ENCODE measurements around the gene FOXN1.
A peak's percentile ranks its signal among the peaks of the same experiment; 100 is the strongest.

FOXN1 gene

DNA sequence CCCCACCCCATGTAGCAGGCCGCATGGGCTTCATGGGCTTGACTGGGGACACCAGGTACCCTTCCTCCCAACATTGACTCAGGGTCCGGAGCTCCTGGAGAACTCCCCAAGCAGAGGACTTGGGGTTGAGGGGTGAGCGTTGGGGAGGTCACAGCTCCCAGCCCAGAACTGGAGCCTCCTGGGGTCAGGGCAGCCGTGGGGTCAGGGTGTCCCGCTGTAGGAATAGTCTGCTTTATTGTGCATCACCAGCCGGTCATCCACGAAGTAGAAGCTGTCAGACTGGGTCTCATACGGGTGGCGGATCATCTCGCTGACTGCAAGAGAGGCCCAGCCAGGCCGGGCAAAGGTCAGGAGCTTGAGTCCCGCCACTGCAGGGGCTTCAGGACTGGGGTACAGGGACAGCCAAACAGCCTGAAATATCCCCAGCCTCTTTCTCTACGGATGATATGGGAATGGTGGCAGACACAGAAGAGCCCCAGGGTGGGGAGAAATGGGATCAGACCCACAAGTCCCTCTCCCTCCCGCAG is 41.0 kb downstream of the FOXN1 start:
- DNase-seq (ENCODE audit: low read depth, low spot score): no peak

DNA sequence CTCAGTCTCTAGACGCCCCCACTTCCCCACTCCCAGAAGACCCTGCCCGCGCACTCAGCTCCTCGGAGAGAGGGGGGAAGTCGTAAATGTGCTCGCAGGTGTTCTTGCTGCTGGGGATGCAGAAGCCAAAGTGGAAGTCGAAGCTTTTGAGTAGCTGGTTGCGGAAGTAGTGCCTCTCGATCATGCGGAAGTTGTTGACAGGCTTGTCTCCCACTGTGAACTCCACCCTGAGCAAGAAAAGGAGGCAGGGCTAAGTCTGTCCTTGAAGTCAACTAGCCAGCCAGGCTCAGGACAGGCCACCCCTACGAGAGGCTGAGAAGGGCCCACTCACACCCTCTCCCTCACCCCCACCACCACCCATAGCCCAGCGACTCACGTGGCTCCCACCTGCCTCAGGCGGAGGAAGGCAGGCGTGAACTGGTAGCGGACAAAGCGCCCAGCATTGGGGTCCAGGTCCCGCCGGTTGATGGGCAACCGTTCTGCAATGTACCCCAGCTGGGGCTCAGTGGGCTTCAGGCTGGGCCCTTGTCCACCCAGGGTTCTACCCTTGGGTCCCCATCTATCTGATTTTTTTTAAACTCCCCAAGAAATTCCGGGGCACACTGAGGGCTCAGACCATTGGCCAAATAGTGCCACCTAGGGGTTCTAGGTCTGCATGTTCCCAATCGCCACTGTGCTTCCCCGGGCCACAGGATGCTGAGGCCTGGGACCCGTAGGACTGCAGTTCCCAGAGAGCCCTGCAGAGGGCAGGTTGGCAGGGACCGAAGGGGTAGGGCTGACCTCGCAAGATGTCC is 41.7 kb downstream of the FOXN1 start:
- DNase-seq (ENCODE audit: low read depth, low spot score): no peak

DNA sequence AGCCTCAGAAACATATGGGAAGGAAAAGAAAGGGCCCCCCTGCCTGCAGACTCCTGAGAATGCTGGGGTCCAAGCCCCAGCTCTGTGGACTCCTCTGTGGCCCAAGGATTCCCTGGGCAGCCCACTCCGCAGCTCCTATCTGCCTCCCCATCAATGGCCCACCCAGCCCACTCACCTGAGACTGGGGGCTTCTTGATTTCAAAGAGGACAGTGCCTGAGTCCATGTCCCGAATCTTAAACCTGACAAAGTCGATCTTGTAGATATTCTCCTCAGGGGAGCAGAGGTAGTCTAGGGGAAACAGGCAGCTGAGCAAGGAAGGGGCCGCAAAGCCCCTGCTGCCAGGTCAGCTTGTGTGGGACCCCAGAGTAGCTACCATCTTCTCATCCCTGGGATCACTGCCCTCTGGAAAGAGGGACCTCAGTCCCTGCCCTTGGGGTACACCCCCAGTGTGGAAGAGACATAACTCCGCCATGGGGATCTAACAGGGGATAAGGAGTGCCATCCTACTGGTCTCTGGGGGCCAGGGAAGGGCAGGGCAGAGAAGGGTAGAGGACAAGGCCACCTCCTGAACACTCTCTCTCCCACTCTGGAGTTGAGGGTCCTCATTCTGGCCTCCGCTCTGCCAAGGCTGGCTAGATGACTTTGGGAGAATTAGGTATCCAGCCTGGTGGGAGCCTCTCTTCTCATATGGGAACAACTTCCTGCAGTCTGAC is 42.4 kb downstream of the FOXN1 start:
- DNase-seq (ENCODE audit: low read depth, low spot score): no peak

DNA sequence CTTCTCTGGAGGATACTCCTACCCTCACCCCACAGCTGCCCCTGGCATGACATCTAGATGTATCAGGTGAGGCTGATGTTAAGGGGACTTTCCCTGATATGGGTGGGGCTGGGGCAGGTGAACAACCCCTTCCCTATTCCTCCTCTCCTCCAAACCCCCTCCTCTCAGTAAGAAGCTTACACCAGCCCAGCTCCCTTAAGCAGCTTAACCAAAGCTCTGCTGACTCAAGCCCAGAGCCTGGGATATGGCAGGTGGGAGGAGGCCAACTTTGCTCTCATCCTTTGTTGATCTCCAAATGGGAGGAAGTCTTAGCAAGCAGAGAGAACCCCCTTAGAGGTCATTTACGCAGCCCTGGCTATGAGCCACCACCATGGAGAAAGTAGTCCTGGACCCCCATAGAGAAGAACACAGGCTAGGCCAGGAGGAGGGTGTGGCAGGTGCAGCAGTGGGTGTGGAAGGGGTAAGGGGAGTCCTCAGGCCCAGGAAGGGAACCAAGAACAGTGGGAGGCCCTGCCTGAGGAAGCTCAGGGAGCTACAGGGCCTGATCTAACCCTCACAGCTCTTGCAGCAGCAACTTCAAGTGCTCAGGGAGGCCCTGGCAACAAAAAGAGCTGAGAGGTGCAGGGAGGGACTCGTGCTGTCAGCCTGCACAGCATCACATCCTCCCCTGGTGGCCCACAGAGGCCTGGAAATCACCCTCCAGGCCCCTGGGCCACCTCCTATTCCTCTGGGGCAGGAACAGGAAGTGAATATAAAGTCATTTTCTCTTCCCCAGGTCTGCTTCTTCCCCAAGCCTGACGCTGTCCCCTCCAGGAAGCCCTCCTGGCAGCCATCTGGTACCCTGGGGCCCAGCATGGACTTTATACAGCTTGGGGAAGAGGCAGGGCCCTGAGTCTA is 43.3 kb downstream of the FOXN1 start:
- DNase-seq (ENCODE audit: low read depth, low spot score): no peak

DNA sequence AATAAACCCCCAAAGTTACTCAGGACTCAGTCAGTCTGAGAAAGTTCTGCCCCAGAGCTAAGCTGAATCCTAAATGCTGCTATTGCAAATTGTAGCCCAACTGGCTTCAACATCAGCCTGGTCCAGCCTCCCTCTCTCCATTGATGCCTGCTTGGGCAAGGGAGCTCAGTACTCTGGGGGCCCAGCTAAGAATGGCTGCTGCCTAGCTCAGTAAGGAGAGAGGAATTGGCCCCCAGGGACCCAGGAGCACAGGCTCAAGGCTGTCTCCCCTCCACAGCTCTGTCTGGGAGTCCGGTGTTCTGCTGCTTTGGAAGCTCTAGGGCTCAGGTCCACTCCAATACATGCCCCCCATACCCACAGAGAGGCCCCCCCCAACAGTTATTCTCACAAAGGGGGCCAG is 44.7 kb downstream of the FOXN1 start:
- DNase-seq (ENCODE audit: low read depth, low spot score): no peak

DNA sequence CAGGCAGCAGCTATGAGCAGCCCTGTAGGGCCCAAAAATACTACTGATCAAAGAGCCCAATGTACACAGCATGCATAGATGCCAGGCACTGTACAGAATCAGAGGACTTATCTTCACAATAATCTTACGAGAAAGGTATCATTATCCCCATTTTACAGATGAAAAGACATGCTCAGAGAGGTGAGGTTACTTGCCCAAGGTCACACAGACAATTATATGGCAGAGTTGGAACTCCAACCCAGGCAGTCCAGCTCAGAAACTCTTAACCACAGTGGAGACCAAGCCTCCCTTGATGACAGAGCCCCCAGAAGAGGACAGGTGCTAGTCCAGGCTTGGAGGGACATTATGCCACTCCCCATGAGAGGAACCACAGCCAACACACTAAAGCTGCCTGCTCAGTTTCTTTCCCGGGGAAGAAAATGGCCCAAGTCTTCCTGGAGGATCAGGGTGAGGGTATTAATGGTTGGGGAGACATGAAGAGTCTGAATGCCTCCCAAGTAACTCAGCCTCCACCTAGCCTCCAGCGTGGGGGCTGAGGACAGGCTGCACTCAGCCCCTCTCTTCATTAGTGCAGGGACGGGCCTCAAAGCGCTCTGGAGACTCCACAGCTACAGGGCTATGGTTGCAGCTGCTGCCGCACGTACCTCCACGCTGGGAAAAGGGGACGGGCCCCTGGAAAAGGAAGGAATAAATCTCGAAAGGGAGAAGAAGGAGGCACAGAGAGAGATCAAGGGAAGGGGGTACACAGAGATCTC is 45.5 kb downstream of the FOXN1 start:
- DNase-seq (ENCODE audit: low read depth, low spot score): no peak

DNA sequence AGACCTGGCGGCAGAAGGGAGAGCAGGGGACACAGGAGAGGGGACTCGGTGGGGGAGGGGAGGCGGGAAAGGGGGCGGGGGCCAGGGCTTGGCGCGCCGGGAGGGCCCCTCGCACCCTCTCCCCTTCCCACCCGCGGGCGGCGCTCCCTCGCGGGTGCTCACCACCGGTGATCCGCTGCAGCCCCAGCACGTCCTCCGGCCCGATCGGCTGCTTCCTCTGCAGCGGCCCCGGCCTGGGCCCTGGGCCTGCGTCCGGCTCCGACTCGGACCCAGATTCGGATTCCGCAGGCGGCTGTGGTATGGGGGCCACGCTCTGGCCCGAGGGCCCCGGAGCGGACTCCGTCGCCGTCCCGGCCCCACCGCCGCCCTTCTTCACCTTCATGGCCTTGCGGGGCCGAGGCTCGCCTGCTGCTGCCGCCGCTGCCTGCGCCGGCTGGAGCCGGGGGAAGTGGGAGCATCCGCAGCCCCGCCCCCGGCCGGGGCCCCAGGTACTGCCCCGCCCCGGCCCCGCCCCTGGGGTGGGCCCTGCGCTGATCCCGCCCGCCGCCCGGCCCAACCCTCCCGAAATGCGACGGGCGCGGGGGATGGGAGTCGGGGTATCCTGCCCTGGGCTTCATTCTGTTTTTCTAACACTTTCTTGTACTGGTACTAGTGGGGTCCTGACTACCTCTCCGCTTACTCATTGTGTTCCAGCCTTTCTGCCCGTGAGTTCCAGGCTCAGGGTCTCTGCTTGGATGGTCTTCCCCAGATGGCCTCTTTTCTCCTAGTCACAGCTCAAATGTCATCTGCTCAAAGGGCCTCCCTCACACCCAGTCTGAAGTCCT is 46.2 kb downstream of the FOXN1 start, which contains the start of gene UNC119:
TSS of gene UNC119 (minus strand) at position 449 of the 824 bp plus-strand sequence. CDS start at position 382, 67 bp downstream.
- DNase-seq (ENCODE audit: low read depth, low spot score): no peak

DNA sequence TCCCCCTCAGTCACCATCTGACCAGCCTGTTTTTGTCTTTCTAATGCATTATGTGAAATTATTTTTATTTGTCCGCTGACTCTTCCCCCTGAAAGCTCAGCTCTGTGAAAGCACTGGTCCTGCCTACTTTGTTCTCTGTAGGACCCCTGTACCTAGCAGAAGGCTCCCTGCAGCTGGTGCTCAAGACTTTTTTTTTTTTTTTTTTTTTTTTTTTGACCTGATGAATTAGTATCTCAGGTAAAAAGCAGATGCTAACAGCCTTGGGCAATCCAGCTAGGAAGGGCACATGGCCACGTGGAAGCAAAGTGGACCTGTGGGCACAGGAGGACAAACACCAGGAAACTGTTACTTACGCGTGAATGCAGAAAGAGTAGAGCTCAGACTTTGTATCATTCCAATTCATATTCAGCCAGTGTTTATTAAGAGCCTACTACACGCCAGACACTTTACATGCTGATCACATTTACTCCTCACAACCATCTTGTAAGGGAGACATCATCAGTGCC is 46.9 kb downstream of the FOXN1 start:
- no peak for DNase-seq (ENCODE audit: low read depth, low spot score)

DNA sequence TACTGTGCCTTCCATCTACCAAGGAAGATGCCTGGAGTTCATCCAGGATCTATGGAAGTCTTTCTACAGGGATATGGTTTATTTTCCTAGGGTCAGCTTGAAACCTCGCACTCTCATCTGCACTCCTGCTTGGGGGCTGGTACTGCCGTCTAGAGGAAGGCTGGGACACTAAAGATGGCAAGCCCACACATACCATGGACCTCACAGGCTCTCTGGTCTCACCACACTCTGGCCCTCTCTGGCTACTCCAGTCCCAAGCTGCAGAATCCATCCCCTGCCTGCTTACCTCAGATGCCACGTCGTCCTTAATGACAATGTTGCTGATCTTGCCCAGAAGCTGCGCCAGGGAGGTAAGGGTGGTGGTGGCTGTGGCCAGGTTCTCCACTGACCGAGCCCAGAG is 48.4 kb downstream of the FOXN1 start:
- no peak for DNase-seq (ENCODE audit: low read depth, low spot score)

DNA sequence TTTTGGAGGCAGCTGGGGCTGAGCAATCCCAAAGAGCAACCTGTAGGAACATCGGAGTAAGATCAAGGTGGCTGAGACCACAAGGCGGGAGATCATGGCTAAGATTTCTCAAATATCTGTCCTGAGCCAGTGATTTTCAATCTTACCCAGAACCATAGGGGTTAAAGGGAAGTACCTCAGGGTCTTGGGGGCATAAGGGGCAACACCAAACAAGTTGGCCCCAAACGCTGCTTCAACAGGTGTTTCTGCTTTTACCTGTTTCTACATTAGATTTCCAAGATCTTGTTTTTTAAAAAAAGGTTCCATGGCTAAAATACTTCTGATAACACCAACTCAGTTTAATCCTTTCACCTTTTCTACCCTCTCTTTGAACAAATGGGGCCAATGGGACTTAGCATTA is 48.9 kb downstream of the FOXN1 start:
- DNase-seq (ENCODE audit: low read depth, low spot score): no peak

DNA sequence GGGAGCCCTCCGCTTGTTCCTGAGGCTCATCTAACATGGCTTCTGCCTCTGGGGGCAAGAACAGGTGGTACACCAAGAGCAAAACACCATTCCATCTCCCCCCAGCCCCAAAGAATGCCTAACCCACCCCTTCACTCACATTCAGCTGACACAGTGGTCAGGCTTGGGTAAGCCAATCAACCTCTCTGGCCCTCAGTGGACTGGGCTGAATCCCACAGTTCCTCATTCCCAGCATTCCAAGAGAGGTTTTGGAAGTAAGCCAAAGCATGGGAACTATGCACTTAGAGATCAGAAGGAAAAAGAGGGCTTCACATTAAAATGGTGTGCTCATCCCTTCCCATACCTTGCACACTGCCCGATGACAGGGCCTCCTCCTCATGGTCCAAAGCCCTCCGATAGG is 57.3 kb downstream of the FOXN1 start:
- no peak for DNase-seq (ENCODE audit: low read depth, low spot score)

DNA sequence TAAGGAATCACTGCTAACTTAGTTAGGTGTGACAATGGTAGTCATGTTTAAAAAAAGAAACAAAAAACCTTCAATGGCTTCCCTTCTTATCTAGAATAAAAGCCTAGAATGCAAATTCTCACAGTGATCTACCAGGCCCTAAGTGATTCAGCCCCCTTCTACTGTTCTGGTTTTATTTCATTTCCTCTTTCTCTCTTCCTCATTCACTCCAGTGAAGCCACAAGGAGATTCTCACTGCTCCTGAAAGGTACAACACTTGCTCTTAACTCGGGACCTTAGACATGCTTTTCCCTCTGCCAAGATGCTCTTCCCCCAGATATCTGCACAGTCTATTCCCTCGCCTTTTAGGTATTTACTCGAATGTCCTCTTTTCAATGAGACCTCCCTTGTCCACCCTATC is 61.5 kb downstream of the FOXN1 start:
- DNase-seq (ENCODE audit: low read depth, low spot score): no peak

DNA sequence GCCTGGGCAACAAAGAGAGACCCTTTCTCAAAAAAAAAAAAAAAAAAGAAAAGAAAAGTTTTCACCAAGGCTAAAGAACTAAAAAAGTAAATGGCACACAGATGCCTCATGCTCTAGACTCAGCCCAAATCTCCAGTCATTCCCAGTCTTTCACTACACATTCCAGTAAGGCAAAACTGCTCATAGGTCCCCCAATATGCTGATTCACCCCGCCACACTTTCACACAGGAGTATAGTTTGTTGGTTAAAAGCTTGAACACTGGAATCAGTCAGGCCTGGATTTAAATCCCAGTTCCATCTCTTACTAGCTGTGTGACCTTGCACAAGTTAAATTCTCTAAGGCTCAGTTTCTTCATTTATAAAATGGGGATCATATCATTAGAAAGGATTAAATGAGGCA is 63.3 kb downstream of the FOXN1 start:
- no peak for DNase-seq (ENCODE audit: low read depth, low spot score)

DNA sequence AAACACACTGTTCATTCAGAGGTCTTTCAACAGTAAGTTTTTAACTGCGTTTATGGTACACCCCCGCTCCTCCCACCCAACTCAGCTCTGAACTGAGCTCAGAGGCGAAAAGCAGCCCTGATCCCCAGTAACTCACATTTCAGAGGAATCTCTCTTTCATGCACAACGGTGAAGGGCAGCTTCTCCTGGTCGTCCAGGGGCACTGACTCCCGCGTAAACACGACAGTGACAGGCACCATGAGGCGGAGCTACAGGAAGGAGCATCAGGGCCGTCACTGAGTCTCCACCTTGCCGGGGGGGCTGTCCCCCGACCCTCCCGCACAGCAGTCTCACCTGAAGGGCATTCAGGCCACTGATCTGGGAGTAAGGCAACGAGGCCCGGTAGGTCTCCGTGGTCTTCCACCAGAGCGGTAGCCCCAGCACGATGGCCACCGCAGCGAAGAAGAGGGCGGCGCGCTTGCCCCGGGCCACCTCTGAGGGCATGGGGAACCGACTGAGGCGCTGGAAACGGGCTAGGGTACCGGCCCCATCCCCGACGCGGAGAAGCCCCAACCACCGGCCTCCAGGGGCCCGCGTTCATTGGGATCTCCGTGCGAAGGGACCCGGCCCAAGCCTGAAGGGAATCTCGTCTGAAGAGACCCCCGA is 64.7 kb downstream of the FOXN1 start:
- no peak for DNase-seq (ENCODE audit: low read depth, low spot score)

DNA sequence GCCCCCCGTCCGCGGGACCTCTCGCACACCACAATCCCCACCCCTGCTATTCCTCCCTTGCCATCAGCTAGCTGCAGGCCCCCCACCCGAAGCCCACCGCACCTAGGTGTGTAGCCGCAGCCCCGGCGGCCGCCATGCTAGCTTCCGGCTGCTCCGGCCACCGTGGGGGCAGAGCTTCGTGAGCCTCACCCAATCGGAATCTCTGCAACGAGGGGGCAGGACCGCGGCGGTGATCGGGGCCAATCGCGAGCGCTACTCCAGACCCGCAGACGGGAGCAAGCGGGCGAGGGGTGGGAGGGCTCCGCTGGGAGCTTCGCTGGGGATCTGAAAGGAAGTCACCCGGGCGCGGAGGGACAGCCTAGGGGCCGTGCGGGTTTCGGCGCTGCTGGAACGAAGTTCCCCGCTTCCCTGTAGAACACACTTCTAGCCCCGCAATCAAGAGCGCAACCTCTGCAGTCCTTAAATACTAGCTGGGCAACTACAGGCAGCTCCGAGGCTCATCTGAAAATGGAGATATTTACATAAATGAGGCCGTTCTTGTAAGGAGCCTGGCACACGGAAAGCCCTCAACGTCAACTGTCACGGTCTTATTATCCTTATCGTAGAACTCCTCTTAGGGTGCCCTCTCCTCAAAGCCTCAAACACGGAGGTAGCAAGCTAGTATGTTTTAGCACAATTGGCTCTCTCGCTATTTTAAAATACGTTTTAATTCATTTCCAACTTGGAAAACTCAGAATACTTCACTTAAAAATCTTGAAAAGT is 65.4 kb downstream of the FOXN1 start, which contains the start of gene PIGS:
TSS of gene PIGS (minus strand) at position 164 of the 762 bp plus-strand sequence. CDS start at position 136, 28 bp downstream.
- peak; percentile 76 for DNase-seq (ENCODE audit: low read depth, low spot score)

DNA sequence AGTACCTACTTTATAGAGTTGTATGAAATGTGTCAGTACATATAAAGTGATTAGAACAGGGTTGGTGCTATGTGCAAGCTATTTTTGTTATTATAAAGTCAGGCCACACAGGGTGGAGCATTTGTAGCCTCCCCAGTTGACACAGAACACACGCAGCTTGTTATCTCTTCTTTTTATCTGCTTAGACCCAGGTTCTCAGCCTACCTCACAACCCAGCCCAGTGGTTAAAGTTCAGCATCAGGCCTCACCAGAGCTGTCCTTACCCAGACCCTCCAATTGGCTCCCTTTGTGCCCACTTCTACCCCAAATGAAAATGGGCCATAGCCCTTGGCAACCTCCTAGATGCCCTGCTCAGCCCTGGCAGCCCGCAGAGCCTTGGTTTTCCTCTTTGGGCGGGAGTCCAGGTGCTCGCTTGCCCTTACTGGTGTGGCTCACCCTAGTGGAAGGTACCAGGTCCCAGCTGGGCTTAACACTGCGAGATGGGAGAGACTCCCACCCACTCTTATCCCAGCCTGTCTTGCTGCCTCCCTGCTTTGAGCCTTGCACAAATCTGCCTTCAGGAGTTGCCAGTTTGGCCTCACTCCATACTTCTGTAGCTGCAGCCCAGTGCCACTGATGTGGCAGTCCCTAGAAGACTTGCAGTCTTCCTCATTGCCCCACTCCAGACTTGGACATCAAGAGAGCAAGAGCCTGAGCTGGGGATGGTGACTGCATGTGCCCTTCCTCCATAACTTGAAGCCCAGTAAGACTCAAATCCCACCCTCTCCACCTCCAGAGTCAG is 66.3 kb downstream of the FOXN1 start:
- DNase-seq (ENCODE audit: low read depth, low spot score): no peak

DNA sequence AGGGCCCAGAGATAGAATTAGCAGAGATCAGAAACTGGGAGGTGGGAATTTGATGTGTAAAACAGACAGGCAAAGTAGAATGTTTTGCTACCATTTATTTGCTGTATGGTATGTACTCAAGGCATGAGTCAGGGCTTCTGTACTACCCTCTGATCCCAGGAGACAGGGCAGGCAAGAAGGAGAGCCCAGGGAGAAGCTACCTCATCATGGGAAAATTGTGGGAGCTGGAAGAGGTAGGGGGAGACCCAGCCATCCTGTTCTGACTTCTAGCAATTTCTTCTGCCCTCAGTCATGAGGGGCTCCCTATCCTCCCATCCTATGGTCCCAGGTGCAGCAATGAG is 66.9 kb downstream of the FOXN1 start:
- no peak for DNase-seq (ENCODE audit: low read depth, low spot score)

DNA sequence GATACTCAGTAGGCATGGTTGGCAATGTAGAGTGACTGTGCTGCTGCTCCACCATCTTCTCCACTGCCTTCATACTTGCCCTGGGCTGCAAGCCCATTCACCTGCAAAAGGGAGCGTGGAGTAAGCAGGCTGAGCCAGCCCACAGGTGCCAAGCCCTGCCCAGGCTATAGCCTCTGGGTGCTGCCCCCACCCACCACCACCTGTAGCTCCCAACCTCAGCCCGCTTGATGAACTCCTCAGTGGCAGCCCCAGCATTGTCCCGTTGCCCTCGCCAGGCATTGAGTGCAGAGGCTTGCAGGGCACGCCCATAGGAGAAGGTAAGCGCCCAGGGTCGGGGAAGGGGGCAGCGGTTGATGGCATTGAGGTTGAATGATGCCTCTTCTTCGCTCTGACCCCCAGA is 67.4 kb downstream of the FOXN1 start:
- no peak for DNase-seq (ENCODE audit: low read depth, low spot score)

Measured in iPS DF 19.7 (cell line).